ENCODE measurements around the gene CASP14.

DNA sequence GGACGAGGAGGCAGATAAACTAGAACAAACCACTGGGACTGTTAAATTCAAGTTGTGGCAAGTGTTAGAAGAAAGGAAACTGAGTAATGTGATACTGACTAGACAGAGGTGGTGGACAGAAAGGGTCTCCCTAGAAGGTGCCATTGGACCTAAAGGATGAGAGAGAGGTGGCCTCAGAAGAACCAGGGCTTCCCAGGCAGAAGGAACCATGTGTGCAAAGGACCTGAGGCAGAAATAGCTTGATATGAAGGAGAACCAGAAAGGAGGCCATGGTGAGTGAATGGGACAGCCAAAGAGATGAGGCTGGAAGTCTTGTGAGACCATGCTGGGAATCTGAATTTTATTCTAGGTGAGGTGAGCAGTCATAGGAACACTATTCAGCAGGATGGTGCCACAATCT, 55.1 kb downstream of the CASP14 start:
- TF ChIP-seq POLR2A (IDR thresholded peaks at IDR 0.05; ENCODE audit: low read depth, low read length) (no peak), POLR2AphosphoS5 (IDR thresholded peaks at IDR 0.05; ENCODE audit: low read depth, low read length) (no peak)

Measured in GM12892 (cell line).